Neural cell (in vitro differentiated cells): ENCODE results near the gene GUCA2A.

Source experiments
- CTCF ChIP-seq: fragments of 450-650 bp; IDR thresholded peaks from 2 replicates; pipeline ENCODE4 v1.5.1; 2014; ENCODE audit warnings: antibody characterized with exemption, mild to moderate bottlenecking, moderate library complexity; ENCODE audit not compliant: poor library complexity, severe bottlenecking
- EZH2 ChIP-seq: fragments of 200-600, 300-800 bp; shearing (Covaris generic), sonication (generic); IDR thresholded peaks from 2 replicates; pipeline ENCODE4 v1.6.1; 2014; ENCODE audit warnings: antibody characterized with exemption, low read length, borderline replicate concordance, mild to moderate bottlenecking; ENCODE audit not compliant: insufficient read depth, poor library complexity, severe bottlenecking
- POLR2AphosphoS5 ChIP-seq: IDR thresholded peaks from 2 replicates; pipeline ENCODE4 v1.6.1; 2012

- TF ChIP-seq CTCF: no peak
- TF ChIP-seq POLR2AphosphoS5: no peak
- no peak for TF ChIP-seq EZH2
These were observed 13.9 kb downstream of the GUCA2A start for GRCh38 chr1:42150651-42151050.
